Fibroblast of skin of left quadriceps (primary cell): ENCODE data around the gene PDE10A.
"Not testable (repeated sequence)": the region's sequence is repeated elsewhere in the genome, so short reads cannot be mapped to it uniquely, and the experiment has no call there.

Experiments
- DNase-seq, 2 experiments: peaks; one replicate each; pipeline ENCODE4 v3.0.0-alpha.2; 2013; ENCODE audit warnings: low read depth in 2 of 2

The PDE10A gene

DNA sequence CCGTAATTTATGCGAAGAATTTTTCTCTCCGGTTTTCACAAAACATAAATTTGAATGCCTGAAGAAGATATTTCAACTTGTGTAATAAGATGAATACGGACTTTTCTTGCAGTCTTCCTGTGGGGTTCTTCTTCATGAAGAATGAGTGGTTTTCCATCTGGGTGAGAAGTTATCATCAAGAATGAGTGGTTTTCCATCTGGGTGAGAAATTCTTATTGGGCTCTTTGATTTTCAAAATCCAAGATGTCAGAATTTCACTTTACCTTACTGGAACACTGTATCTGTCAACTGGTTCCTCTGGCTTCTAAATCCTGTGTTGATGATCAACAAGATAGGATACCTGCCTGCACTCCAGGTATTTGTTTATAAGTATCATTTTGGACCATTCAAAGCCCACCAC is 193.6 kb downstream of the PDE10A start:
- DNase-seq, result no peak

GRCh38 chr6:165468340-165469235 is 194.5 kb downstream of the PDE10A start:
- DNase-seq, result no peak

GRCh38 chr6:165463499-165463898 is 199.5 kb downstream of the PDE10A start:
- not testable (repeated sequence) for DNase-seq

GRCh38 chr6:165459605-165460301 is 203.3 kb downstream of the PDE10A start:
- DNase-seq, result not testable (repeated sequence)

DNA sequence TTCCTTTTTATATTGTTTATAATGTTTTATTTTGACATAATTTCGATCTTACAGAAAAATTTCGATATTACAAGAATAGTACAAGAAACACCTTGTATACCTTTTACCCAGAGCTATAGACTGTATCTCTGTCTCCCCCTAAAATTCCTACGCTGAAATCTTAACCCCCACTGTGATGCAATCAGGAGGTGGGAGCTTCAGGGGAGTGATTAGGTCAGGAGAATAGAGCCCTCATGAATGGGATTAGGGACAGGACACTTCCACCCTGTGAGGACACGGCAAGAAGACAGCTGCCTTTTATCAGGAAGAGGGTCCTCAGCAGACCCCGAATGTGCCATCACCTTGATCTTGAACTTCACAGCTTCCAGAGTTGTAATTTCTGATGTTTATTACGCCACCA is 204.9 kb downstream of the PDE10A start:
- DNase-seq, result no peak

- no peak for DNase-seq
Measured at GRCh38 chr6:165456286-165456685, 206.8 kb downstream of the PDE10A start.

DNA sequence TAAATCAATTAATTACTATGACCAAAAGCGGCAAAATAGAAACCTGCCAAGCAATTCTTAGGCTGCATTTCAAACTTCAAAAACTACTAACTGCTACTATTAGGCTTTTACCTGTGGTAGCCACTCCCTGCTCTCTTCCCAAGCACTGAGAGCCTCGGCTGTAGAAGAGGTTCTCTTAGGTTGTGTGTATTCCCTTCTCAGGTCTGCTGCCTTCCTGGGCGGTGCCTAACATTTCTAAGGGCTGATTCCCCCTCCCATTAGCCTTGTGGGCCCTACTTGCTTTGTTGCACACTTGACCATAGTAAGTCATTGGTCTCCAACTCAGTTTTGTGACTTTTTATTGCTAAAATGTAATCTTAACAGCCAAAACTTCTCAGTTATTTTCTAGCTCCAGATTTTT is 207.6 kb downstream of the PDE10A start:
- DNase-seq, result no peak

DNA sequence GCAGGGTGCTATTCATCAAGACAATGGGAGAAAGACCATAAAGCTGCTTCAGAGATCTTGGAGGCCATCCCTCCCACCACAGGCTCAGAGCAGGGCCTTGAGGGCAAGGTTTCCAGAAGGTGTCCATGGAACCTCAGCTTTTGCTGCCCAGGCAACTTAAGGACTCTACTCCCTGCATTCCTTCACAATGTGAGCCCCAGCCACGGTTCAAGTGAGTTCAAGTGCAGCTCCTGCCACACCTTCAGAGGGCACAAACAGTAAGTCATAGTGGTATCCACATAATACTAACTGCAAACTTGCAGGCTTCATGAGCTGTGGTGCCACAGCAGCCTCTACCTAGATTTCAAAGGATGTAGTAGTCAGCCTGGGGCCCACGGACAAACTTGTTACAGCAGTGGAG is 209.6 kb downstream of the PDE10A start:
- no peak for DNase-seq

DNA sequence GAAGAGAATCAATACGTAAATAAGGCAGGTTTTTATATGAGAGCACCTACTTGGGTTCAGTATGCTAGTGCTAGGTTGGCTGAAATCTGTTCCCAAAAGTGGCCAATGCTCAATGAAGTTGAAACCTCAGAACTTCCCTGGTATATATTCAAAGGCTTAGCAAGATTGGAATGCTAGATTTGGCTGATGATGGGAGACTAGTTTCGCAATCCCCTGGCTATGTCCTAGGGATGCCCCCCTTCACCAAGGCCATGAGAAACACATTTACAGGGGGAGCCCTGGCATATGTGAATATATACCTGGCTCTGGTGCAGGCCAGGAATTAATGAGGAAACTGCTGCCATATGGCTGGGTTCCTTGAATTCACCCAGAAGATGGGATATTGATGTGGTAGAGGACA is 211.2 kb downstream of the PDE10A start:
- no peak for DNase-seq

DNA sequence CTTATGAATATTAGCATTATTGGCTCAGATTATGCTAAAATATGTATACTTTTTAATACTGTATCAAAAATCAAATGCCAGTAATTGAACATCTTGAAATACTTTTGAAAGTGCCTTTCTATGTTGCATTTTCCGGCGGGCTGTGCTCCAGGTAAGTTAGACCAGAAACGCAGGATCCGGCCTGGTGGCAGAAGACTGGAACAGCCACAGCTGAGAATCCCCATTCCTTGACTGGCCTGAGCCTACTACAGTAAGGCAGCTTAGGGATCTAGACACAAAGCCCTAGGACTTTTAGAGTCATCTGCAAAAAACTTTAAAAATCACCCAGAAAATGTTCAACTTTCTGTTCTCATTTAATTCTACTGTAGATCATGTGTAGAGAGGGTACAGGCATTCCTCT is 214.8 kb downstream of the PDE10A start:
- DNase-seq, result no peak

- DNase-seq, result no peak
Measured at GRCh38 chr6:165447141-165447540, 215.9 kb downstream of the PDE10A start.

DNA sequence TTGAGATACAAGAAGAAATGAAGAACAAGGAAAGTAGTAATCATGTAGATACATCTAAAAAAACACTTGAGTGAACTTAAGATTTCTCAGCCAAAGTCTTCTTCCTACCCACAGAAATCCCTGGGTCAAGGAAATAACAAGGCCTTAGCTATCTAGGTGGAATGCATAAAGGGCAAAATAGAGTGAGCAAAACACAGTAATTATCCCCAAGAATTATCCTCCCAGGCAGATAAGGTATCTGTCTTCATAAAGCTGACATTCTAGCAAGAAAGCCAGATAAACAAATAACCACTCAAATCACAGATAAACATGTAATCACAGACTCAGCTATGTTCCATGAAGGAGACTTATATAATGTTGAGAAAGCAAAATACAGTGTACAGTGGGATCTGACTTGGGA is 216.7 kb downstream of the PDE10A start:
- no peak for DNase-seq

- no peak for DNase-seq
Measured at GRCh38 chr6:165443462-165443861, 219.6 kb downstream of the PDE10A start.

- DNase-seq, result no peak
Measured at GRCh38 chr6:165441181-165441580, 221.9 kb downstream of the PDE10A start.

- peak; percentile 14 to 22 for DNase-seq
Measured at GRCh38 chr6:165439928-165440554, 223.0 kb downstream of the PDE10A start.

DNA sequence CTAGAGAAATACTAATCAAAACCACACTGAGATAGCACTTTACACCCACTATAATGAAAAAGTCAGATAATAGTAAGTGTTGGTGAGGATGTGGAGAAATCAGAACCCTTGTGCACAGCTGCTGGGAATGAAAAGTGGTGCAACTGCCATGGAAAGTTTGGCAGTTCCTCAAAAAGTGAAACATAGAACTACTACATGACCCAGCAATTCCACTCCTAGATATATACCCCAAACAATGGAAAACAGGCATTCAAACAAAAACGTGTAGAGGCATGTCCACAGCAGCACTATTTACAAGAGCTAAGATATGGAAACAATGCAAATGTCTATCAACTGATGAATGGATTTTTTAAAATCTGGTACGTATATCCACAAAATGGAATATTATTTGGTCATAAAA is 236.1 kb downstream of the PDE10A start:
- DNase-seq, result no peak

DNA sequence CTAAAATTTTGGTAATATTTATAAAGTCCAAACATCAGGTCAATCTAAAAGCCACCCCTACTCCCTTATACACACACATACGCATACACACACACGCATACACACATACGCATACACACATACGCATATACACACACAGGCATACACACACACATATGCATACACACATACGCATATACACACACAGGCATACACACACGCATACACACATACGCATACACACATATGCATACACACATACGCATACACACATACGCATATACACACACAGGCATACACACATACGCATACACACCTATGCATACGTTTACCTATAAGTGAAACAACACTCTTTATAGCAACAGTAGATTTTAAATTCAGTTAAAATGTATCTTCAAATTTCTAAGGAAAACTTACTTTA is 240.8 kb downstream of the PDE10A start:
- no peak for DNase-seq

GRCh38 chr6:165417278-165417865 is 245.7 kb downstream of the PDE10A start:
- DNase-seq, result no peak

- no peak for DNase-seq
Measured at GRCh38 chr6:165404697-165405096, 258.3 kb downstream of the PDE10A start.

- no peak for DNase-seq
Measured at GRCh38 chr6:165404296-165404695, 258.7 kb downstream of the PDE10A start.

DNA sequence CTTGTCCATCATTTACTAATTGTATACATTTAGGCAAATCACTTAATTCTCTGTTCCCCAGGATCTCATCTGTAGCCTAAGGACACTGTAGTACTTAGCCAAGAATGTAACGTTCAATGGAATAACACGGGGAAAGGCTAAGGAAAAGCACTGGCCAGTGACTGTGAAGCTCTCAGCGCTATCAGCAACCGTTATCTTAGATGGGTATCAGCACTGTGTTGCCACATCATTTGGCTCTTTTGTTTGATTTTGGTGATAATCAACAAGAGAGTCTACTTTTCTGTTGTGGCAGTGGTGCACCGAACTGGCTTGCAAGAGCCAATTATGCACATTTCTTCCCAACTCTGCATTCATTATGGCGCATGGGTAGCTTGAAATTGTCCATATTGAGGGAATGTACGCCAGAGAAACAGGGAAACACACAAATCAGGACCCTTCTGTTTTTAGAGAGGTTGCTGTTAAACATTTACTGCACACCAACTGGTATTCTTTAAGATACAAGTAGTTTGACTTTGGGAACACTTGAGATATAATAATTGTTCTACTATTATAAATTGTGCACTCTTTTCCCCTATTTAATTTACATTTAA is 259.9 kb downstream of the PDE10A start:
- DNase-seq, result no peak

DNA sequence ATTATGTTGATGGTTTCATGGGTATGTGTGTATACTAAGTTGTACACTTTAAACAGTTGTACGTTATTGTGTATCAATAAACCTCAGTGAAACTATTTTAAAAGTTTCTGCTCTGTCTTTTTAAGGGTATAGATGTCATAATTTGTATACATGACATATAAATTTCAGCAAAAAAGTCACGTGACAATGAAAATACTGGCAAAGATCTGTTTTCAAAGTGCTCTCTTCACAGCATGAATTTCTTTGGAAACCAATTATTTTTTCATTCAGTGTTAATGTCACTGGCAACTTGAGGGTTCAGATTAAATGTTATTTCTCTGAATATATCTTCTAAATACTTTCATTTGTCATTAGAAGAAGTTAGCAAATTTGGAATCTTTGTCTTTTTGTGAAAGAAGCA is 261.9 kb downstream of the PDE10A start:
- DNase-seq, result no peak
